HG03558 (cell line): Measurements from ENCODE around the gene CACNG4.

ENCODE experiments used
- ATAC-seq: cut with Tn5 transposase; IDR thresholded peaks from one replicate; pipeline ENCODE4 v1.9.1; 2021; ENCODE audit warnings: moderate number of reproducible peaks; ENCODE audit not compliant: unreplicated experiment; ENCODE audit errors: extremely low read depth

CACNG4 gene

DNA sequence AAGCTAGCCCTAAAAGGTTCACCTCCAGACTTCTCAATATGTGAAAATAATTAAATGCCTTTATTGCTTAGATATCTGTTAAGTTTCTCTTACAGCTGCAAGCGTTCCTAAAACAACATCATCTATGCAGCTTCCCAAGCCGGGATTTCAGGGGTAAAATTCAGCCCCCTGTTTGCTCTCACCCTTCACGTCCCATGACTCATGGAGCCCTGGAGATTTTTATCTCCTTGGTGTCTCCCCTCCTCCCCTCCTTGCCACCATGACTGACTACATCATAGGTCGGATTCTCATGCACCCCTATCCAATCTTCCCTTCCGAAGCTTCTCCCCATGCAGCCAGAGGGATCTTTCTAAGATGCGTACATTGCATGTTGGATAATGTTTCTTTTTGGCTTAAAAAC lies 21.0 kb upstream of the CACNG4 start:
- no peak for ATAC-seq

GRCh38 chr17:66944351-66945146 lies 20.0 kb upstream of the CACNG4 start:
- no peak for ATAC-seq

GRCh38 chr17:66945147-66945835 lies 19.2 kb upstream of the CACNG4 start:
- ATAC-seq = no peak

- no peak for ATAC-seq
Measured at GRCh38 chr17:66946251-66946650, 18.3 kb upstream of the CACNG4 start.

GRCh38 chr17:66947311-66947710 lies 17.2 kb upstream of the CACNG4 start:
- ATAC-seq = no peak

DNA sequence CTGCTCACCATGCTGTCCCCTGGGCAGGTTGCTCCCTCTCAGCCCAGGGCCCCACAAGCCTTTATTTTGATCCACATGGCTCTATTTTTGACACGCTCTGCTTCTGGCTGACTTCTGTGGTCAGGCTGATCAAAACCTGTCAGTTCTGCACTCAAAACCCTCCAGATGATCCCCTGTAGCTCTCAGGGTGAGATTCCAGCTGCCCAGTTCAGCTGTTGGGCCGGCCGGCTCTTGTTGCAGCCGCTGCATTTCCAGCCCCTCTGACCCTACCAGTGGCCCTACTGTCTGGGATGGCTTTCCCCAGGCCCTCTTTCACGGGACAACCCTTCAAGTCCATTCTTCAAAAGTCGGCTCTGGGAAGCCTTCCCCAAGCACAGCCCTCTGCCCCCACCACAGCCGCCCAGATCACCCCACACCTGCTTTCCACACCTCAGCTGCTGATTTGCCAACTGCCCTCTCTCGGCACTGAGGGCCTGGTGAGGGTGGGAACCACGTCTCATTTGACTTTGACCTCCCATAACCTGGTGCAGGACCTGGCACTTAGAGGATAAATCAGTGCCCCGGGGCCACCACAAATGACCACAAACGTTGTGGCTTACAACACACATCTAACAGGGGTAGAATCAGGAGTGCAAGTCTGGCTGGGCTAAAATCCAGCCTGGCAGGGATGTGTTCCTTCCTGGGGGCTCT lies 16.3 kb upstream of the CACNG4 start:
- no peak for ATAC-seq

DNA sequence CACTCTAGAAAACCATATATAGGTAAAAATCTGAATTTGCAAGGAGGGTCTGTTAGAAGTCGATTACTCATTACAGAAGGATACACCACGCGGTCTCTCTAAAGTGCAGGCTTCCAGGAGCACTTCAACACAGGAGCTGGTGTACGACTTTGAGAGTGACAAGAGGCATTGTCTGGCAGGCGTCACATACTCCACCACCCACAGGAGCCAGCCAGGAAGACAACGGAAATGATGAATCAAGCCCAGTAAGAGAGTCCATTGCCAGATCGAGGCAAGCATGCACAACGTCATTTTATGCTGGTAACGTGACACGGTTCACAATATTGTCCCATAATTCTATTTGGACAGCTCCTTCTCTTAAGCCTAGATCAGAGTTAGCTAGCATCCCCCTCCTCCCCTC lies 15.0 kb upstream of the CACNG4 start:
- ATAC-seq = no peak

DNA sequence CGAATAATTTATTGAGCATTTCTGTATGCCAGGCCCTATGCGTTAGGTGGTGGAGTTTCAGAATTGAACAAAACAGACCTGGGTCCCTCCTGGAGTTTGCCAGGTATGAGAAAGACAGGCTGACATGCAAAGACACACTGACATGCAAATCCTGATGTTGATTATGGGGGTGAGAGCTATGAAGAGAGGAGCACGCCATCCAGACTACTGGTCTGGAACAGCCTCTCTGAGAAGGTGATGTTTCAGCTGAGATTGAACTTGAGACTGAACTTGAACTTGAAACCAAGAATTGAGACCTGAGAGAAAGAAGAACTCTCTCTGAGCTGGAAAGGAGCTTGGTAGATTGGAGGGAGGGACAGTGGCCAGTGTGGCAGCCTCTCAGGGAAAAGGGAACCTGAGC lies 14.2 kb upstream of the CACNG4 start:
- no peak for ATAC-seq

- ATAC-seq = no peak
Measured at GRCh38 chr17:66950886-66951604, 13.5 kb upstream of the CACNG4 start.

- no peak for ATAC-seq
Measured at GRCh38 chr17:66951605-66951953, 12.9 kb upstream of the CACNG4 start.

DNA sequence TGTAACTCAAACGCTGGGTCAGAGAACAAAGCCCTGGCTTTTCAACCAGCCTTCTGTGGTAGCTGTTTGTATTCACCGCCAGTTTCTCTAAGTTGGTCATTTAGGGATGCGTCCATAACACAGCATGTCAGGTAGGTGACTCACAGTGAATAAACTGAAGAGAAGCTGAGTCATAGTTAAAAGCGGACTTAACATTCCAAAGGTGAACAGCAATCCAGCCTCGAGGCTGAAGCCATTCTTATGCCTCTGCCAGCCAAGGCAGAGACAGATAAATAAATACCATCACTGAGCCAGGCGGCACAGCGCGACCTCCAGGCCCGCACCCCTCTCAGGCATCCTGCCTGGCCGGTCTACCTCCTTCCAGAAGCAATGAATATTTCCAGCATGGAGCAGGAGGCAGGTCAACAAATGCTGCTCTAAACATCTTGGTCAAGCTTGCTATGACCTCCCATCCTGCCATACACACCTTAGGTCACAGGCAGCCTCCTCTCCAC lies 12.4 kb upstream of the CACNG4 start:
- no peak for ATAC-seq

DNA sequence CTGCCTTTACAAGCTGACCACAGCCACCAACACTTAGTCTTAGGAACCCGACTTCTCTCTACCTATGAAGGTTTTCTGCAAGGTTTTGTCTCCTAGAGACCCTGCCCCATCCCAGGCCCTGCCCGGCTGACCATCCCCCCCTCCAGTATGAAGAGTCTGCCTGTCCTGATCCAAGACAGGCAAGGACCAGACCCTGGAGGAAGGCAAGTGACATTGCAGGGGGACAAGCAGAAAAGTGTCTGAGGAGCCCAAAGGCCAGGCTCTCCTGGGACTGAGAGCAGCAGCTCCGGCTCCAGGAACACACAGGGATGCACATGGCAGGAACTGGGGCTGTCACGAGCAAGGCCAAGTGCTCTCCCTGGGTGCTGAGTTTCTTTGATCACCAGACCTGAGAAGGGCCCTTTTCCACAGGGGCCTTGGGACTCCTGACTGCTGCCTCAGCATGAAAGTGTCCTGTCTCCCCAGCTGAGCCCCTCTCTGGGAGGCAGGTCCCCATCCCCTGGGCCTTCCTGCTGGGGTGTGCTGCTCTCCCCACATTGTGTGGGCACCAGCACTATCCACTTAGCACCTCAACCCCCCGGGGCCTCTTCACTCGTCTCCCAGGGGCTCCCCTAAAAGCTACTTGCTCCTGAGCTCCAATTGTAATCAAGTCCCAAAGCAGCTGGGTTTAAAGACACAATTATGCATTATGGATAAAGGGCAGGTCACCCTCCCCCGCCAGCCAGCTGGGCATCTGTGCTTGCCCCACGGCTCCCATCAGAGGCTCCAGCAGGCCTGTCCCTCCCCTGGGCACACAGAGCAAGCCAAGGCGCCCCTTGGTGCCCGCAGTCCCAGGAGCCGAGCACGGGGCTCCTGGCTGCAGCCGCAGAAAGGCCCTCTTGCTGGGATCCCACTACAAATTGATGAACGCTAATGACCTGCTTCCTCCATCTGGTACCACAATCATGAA lies 11.6 kb upstream of the CACNG4 start:
- ATAC-seq = no peak

DNA sequence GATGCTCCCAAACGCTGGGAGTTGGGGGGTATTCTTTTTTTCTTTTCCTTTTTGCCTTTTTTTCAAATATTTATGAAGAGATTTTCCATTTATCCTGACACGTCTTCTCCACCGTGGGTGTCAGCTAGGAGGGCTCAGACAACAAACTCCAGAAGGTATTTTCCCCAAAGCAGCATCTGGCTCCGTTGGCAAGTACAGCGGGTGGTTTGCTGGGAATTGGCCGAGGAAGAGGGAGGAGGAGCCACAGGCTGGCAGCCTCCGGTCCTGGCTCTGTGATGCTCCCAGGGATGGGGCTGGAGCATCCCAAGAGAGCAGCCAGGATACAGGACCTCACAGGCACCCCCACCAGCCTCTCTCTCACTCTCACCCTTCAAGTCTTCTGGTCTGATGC lies 10.9 kb upstream of the CACNG4 start:
- no peak for ATAC-seq

- ATAC-seq = no peak
Measured at GRCh38 chr17:66954632-66955031, 9.9 kb upstream of the CACNG4 start.

- ATAC-seq = no peak
Measured at GRCh38 chr17:66955821-66956220, 8.7 kb upstream of the CACNG4 start.

DNA sequence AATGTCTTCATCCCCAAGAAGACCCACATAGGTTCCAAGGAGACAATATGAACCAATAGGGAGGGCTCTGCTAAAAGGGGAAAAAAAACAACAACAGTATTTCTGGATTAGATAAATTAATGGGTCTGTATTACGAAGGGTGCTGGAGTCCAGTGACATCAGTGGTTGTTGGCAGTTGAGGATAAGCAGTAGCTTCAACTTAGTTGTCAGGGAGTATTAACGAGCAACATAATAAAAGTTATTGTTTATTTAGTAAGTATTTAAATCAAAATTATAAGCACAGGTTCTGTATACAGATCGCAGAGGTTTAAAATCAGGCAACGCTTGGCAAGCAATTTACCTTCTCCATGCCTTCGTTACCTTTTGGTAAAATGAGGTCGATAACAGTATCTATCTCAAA lies 7.6 kb upstream of the CACNG4 start:
- no peak for ATAC-seq

DNA sequence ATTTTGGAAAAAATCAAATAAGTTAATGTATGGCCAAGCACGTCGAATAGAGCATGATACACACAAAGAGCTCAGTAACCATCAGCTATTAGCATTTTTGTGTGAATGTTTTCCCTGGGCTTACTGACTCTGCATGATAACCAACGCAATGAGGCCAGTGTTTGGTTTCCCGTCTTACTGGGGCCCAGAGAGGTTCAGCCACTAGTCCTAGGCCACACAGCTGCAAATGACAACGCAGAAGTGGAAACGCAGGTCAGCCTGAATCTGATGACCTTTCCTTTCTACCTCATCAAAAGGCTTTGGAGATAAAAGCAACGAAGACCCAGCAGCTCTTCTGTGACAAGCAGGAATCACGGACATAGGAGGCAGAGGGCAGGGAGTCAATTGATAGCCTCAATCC lies 7.2 kb upstream of the CACNG4 start:
- ATAC-seq = no peak

GRCh38 chr17:66957951-66958579 lies 6.4 kb upstream of the CACNG4 start:
- no peak for ATAC-seq
